Neural progenitor cell (in vitro differentiated cells): ENCODE data around the gene B4GALNT3.

Source experiments
- EZH2 ChIP-seq: fragments of 200-600 bp; sonication (generic); IDR thresholded peaks from 2 replicates; pipeline ENCODE4 v1.6.1; 2017; ENCODE audit warnings: antibody characterized with exemption, mild to moderate bottlenecking, moderate library complexity
- TF ChIP-seq, protein P1 (sequence below): fragments of 200-600 bp; sonication (generic); IDR thresholded peaks from 2 replicates; pipeline ENCODE4 v1.5.1; 2017; ENCODE audit warnings: antibody characterized with exemption, mild to moderate bottlenecking

DNA sequence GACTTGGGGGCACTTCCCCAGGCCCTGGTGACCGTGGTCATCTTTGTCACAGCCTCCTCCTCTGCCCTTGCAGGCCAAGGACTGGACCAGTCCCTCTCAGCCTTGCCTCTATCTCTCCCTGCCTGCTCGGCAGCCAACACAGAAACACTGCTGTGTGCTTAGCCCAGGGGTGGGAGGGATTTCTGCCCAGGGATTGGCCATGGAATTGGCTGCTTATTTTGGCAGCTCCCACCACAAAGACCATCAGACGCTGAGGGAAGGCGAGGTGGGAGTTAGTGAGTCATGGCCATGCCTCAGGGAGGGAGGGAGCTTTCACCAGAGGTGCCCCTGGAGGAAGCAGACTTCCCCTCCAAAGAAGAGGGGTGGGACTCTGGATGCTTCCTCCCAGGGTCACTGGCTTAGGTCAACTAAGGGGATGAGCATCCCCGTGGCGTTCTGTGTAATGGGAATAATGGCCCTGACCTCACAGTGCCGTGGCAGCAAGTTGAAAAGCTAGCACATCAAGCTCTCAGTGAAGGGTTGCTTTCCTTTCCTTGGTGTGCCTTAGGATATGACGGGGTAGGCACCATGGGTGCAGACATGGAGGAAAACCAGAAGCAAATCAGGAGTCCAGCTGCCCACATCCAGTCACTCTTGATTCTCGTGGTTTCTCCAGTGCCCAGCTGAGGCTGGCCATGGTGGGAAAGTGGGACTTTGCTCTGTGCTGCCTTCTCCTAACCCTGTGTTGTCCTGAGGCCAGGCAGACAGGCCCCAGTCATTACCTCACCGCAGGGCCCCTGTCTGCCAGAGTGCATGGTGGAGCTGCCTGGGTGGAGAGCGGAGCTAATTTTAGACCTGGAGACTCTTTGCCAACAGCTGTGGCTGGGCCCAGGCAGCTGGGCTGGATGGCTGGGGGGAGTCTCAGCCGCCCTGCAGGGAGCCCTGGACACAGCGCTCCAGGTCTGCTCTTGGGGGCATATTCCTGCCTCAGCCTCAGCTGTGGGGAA lies 21.4 kb downstream of the B4GALNT3 start:
- TF ChIP-seq EZH2 = no peak
- TF ChIP-seq, protein P1, sequence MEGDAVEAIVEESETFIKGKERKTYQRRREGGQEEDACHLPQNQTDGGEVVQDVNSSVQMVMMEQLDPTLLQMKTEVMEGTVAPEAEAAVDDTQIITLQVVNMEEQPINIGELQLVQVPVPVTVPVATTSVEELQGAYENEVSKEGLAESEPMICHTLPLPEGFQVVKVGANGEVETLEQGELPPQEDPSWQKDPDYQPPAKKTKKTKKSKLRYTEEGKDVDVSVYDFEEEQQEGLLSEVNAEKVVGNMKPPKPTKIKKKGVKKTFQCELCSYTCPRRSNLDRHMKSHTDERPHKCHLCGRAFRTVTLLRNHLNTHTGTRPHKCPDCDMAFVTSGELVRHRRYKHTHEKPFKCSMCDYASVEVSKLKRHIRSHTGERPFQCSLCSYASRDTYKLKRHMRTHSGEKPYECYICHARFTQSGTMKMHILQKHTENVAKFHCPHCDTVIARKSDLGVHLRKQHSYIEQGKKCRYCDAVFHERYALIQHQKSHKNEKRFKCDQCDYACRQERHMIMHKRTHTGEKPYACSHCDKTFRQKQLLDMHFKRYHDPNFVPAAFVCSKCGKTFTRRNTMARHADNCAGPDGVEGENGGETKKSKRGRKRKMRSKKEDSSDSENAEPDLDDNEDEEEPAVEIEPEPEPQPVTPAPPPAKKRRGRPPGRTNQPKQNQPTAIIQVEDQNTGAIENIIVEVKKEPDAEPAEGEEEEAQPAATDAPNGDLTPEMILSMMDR = no peak
